Astrocyte (in vitro differentiated cells and primary cell): ENCODE results near the gene HENMT1. TPM values are rescaled to one million over a fixed set of nuclear protein-coding genes. Genes with fewer than 3 reads are reported as not detected.
A peak's percentile ranks its signal among the peaks of the same experiment; 100 is the strongest.

Experiments used
- DNase-seq: peaks from one replicate; pipeline ENCODE4 v3.0.0-alpha.2; 2010; ENCODE audit warnings: low read depth
- FAIRE-seq: peaks from 2 replicates; lab custom pipeline; 2011; peaks lifted over from hg19 to GRCh38; lab: Jason Lieb, UNC
- H2AFZ ChIP-seq: 2 replicates; pipeline ENCODE4 v1.6.0; 2012; ENCODE audit warnings: low read depth, low read length, inconsistent platforms
- H3K27ac ChIP-seq: 2 replicates; pipeline ENCODE4 v1.5.1; 2011; ENCODE audit warnings: low read depth, low read length, inconsistent platforms
- H3K27me3 ChIP-seq: 2 replicates; pipeline ENCODE4 v1.6.0; 2011; ENCODE audit warnings: low read length, inconsistent platforms; ENCODE audit not compliant: insufficient read depth
- H3K36me3 ChIP-seq: 2 replicates; pipeline ENCODE4 v1.5.1; 2011; ENCODE audit warnings: low read length, inconsistent platforms; ENCODE audit not compliant: insufficient read depth
- H3K4me1 ChIP-seq: 2 replicates; pipeline ENCODE4 v1.5.1; 2011; ENCODE audit warnings: low read length, inconsistent platforms; ENCODE audit not compliant: insufficient read depth
- H3K4me2 ChIP-seq: 2 replicates; pipeline ENCODE4 v1.6.0; 2012; ENCODE audit warnings: low read length, inconsistent platforms
- H3K4me3 ChIP-seq: 2 replicates; pipeline ENCODE4 v1.5.1; 2011; ENCODE audit warnings: low read depth, mild to moderate bottlenecking, low read length, inconsistent platforms; ENCODE audit not compliant: insufficient read depth
- H3K79me2 ChIP-seq: 2 replicates; pipeline ENCODE4 v1.6.0; 2012; ENCODE audit warnings: mild to moderate bottlenecking, low read length, inconsistent platforms; ENCODE audit not compliant: insufficient read depth
- H3K9ac ChIP-seq: 2 replicates; pipeline ENCODE4 v1.6.0; 2012; ENCODE audit warnings: mild to moderate bottlenecking, low read length, inconsistent platforms
- H3K9me3 ChIP-seq: 2 replicates; pipeline ENCODE4 v1.5.1; 2012; ENCODE audit warnings: low read depth, mild to moderate bottlenecking, low read length, inconsistent platforms; ENCODE audit not compliant: insufficient read depth
- H4K20me1 ChIP-seq: 2 replicates; pipeline ENCODE4 v1.6.0; 2012; ENCODE audit warnings: low read length, inconsistent platforms; ENCODE audit not compliant: insufficient read depth
- H3K27ac Mint-ChIP-seq: one replicate; pipeline ENCODE4 v1.8.0; 2021; ENCODE audit warnings: mild to moderate bottlenecking, mixed read lengths; ENCODE audit not compliant: unreplicated experiment
- H3K27me3 Mint-ChIP-seq: one replicate; pipeline ENCODE4 v1.8.0; 2021; ENCODE audit warnings: low read depth, mixed read lengths; ENCODE audit not compliant: unreplicated experiment
- H3K36me3 Mint-ChIP-seq: one replicate; pipeline ENCODE4 v1.8.0; 2021; ENCODE audit warnings: low read depth, mixed read lengths; ENCODE audit not compliant: unreplicated experiment
- H3K4me1 Mint-ChIP-seq: one replicate; pipeline ENCODE4 v1.8.0; 2021; ENCODE audit warnings: low read depth, mixed read lengths; ENCODE audit not compliant: unreplicated experiment
- H3K4me3 Mint-ChIP-seq: one replicate; pipeline ENCODE4 v1.8.0; 2021; ENCODE audit warnings: mild to moderate bottlenecking, moderate library complexity, mixed read lengths; ENCODE audit not compliant: unreplicated experiment
- H3K9me3 Mint-ChIP-seq: one replicate; pipeline ENCODE4 v1.8.0; 2021; ENCODE audit warnings: mild to moderate bottlenecking, mixed read lengths; ENCODE audit not compliant: unreplicated experiment
- CTCF ChIP-seq: IDR thresholded peaks from 2 replicates; pipeline ENCODE4 v1.5.1; 2011; ENCODE audit warnings: low read depth, mild to moderate bottlenecking, inconsistent platforms, low read length, moderate library complexity; ENCODE audit not compliant: insufficient read depth
- EZH2 ChIP-seq: IDR thresholded peaks from 2 replicates; pipeline ENCODE4 v1.6.1; 2012; ENCODE audit warnings: mild to moderate bottlenecking, low read length, inconsistent platforms; ENCODE audit not compliant: insufficient read depth
- total RNA-seq: library from RNA; stranded (reverse); gene quantifications from 2 replicates; pipeline ENCODE4 v1.2.1, GENCODE V29; 2021

Gene HENMT1
- total RNA-seq, 1 donor from 2014 or later: 2.2 TPM

GRCh38 chr1:108610073-108610472 is 50.8 kb downstream of the HENMT1 start:
- H3K4me2 ChIP-seq: no peak overlapping the region
- H3K9me3 ChIP-seq: no peaks in the 10 kb centered on the region
- no peaks in the 10 kb centered on the region for H3K4me1 ChIP-seq
- no peak for TF ChIP-seq CTCF
- no peak for TF ChIP-seq EZH2
- Mint-ChIP-seq H3K27ac (no peak overlapping the region), H3K36me3 (peaks cover 4% of the 10 kb centered on the region), H3K4me3 (no peak overlapping the region), H3K4me1 (peaks cover 3% of the 10 kb centered on the region), H3K27me3 (no peaks in the 10 kb centered on the region), H3K9me3 (peaks cover 1% of the 10 kb centered on the region)
- FAIRE-seq: no peak
- peak overlapping the region; percentile 6 for H2AFZ ChIP-seq
- no peaks in the 10 kb centered on the region for H4K20me1 ChIP-seq
- DNase-seq: peak; percentile 14
- H3K27me3 ChIP-seq: no peaks in the 10 kb centered on the region
- H3K9ac ChIP-seq: no peak overlapping the region
- H3K36me3 ChIP-seq: no peaks in the 10 kb centered on the region
- H3K79me2 ChIP-seq: no peaks in the 10 kb centered on the region
- no peak overlapping the region for H3K27ac ChIP-seq
- H3K4me3 ChIP-seq: no peak overlapping the region

GRCh38 chr1:108609483-108610049 is 51.3 kb downstream of the HENMT1 start:
- no peaks in the 10 kb centered on the region for H3K27me3 Mint-ChIP-seq
- H3K27me3 ChIP-seq: no peaks in the 10 kb centered on the region
- FAIRE-seq: no peak
- no peak overlapping the region for H3K4me3 ChIP-seq
- H3K27ac ChIP-seq: no peak overlapping the region
- H4K20me1 ChIP-seq: no peaks in the 10 kb centered on the region
- H2AFZ ChIP-seq: no peak overlapping the region
- TF ChIP-seq EZH2 (no peak), CTCF (no peak)
- H3K4me1 ChIP-seq: no peaks in the 10 kb centered on the region
- H3K27ac Mint-ChIP-seq: no peak overlapping the region
- no peak overlapping the region for H3K9ac ChIP-seq
- H3K36me3 ChIP-seq: no peaks in the 10 kb centered on the region
- H3K79me2 ChIP-seq: no peaks in the 10 kb centered on the region
- H3K4me1 Mint-ChIP-seq: peaks cover 3% of the 10 kb centered on the region
- peaks cover 1% of the 10 kb centered on the region for H3K9me3 Mint-ChIP-seq
- DNase-seq: no peak
- H3K36me3 Mint-ChIP-seq: peaks cover 4% of the 10 kb centered on the region
- H3K4me2 ChIP-seq: no peak overlapping the region
- H3K4me3 Mint-ChIP-seq: no peak overlapping the region
- no peaks in the 10 kb centered on the region for H3K9me3 ChIP-seq

- Histone ChIP-seq H2AFZ (no peak overlapping the region), H3K27me3 (no peaks in the 10 kb centered on the region), H4K20me1 (no peaks in the 10 kb centered on the region), H3K4me2 (no peak overlapping the region), H3K36me3 (no peaks in the 10 kb centered on the region), H3K27ac (no peak overlapping the region), H3K9me3 (no peaks in the 10 kb centered on the region), H3K79me2 (no peaks in the 10 kb centered on the region), H3K9ac (no peak overlapping the region), H3K4me3 (no peak overlapping the region), H3K4me1 (no peaks in the 10 kb centered on the region)
- Mint-ChIP-seq H3K4me1 (peaks cover 3% of the 10 kb centered on the region), H3K27me3 (no peaks in the 10 kb centered on the region), H3K4me3 (no peak overlapping the region), H3K36me3 (peaks cover 4% of the 10 kb centered on the region), H3K27ac (no peak overlapping the region), H3K9me3 (peaks cover 1% of the 10 kb centered on the region)
- FAIRE-seq (no peak), DNase-seq (no peak)
- TF ChIP-seq CTCF (no peak), EZH2 (no peak)
Measured at GRCh38 chr1:108606478-108606877, 54.4 kb downstream of the HENMT1 start.
